Right lobe of liver (tissue), 4 donors: ENCODE data around the gene ADPRHL1.

Experiments
- CTCF ChIP-seq, 4 donors: fragments of 200-600 bp in 3 of 4; fragments of 450-650 bp in 1 of 4; IDR thresholded peaks; one replicate each; pipeline versions ENCODE4 v1.5.1 to v1.8.0; 2016 to 2022; ENCODE audit warnings: antibody characterized with exemption in 4 of 4, mild to moderate bottlenecking in 2 of 4
- POLR2A ChIP-seq: fragments of 450-650 bp; IDR thresholded peaks from one replicate; pipeline ENCODE4 v1.6.1; 2017; ENCODE audit warnings: antibody characterized with exemption, mild to moderate bottlenecking
- donor health status: DM: no; HTN: no; CAD: no.
- donor health status: DM: no; HTN: no; CAD: no.
- donor health status: DM: no; HTN: yes; CAD: no.

GRCh38 chr13:113477724-113478123, 24.4 kb upstream of the ADPRHL1 start:
- TF ChIP-seq POLR2A: no peak
- no peak for TF ChIP-seq CTCF (IDR thresholded peaks at IDR 0.05)
